Nephron progenitor cell (in vitro differentiated cells): ENCODE results near the gene HEATR9.
"Not testable (repeated sequence)": the region's sequence is repeated elsewhere in the genome, so short reads cannot be mapped to it uniquely, and the experiment has no call there.

Source experiments
- DNase-seq: peaks from one replicate; pipeline ENCODE4 v3.0.0; 2021
- H3K27ac Mint-ChIP-seq: 2 replicates; pipeline ENCODE4 v1.8.0; 2021; ENCODE audit warnings: mild to moderate bottlenecking, moderate library complexity, mixed read lengths
- H3K27me3 Mint-ChIP-seq: 2 replicates; pipeline ENCODE4 v1.8.0; 2021; ENCODE audit warnings: mild to moderate bottlenecking, low read depth, mixed read lengths; ENCODE audit not compliant: poor library complexity
- H3K36me3 Mint-ChIP-seq: 2 replicates; pipeline ENCODE4 v1.8.0; 2021; ENCODE audit warnings: low read depth, mixed read lengths
- H3K4me1 Mint-ChIP-seq: 2 replicates; pipeline ENCODE4 v1.8.0; 2021; ENCODE audit warnings: mixed read lengths
- H3K4me3 Mint-ChIP-seq: 2 replicates; pipeline ENCODE4 v1.8.0; 2021; ENCODE audit warnings: mild to moderate bottlenecking, moderate library complexity, mixed read lengths
- H3K9me3 Mint-ChIP-seq: 2 replicates; pipeline ENCODE4 v1.8.0; 2021; ENCODE audit warnings: mild to moderate bottlenecking, moderate library complexity, mixed read lengths
- CTCF ChIP-seq: fragments of 200-600 bp; sonication (generic); IDR thresholded peaks from 2 replicates; pipeline ENCODE4 v1.5.0; 2021; ENCODE audit warnings: antibody characterized with exemption

The HEATR9 gene

DNA sequence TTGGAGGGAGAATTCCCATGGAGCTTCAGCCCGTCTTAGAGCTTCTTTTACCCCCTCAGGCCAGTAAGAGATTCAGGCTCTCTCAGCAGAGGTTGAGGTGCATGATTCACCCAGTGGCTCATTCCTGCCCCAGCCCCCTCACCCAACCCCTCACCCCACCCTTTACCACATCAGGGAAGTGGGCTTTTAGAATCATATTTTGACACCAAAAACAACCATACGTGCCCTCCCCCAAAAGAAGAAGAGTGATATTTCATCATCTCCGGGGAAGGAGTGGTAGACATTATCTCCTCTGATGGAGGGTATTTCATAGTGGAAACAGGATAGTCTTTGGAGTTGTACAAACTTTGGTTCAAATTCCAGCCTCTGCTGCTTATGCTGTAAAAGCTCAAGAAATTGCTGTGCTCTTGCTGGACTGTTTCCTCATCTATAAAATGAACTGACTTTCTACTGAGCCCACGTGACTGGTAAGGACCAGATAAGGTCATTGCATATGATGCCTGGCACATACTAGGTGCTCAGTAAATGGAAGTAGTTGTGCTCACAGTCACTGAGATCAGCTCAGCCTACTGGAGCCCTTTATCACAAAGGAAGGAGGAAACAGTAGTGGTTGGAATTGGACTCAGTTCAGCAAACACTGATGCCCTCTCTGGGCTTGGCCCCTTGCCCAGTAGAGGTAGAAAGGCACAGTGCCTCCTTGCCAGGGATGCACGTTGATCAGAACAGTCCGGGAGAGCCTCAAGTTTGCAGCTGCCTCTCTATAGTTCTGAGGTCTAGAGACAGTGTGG is 29.8 kb upstream of the HEATR9 start:
- Mint-ChIP-seq H3K27ac (no peak overlapping the region), H3K9me3 (no peaks in the 10 kb centered on the region), H3K4me1 (peaks cover 32% of the 10 kb centered on the region), H3K27me3 (peaks cover 13% of the 10 kb centered on the region), H3K36me3 (no peaks in the 10 kb centered on the region), H3K4me3 (no peak overlapping the region)
- no peak for DNase-seq
- TF ChIP-seq CTCF = no peak

- not testable (repeated sequence) for H3K9me3 Mint-ChIP-seq, H3K36me3 Mint-ChIP-seq, H3K27ac Mint-ChIP-seq, H3K4me3 Mint-ChIP-seq, DNase-seq
- peaks cover 25% of the 10 kb centered on the region for H3K4me1 Mint-ChIP-seq
- H3K27me3 Mint-ChIP-seq = peaks cover 12% of the 10 kb centered on the region
These were observed 29.1 kb upstream of the HEATR9 start for GRCh38 chr17:35897772-35898171.

GRCh38 chr17:35895636-35896587 is 27.2 kb upstream of the HEATR9 start:
- H3K27ac Mint-ChIP-seq = peak overlapping the region; percentile 72
- no peak for TF ChIP-seq CTCF
- H3K9me3 Mint-ChIP-seq = no peaks in the 10 kb centered on the region
- DNase-seq = no peak
- no peaks in the 10 kb centered on the region for H3K36me3 Mint-ChIP-seq
- peaks cover 12% of the 10 kb centered on the region for H3K27me3 Mint-ChIP-seq
- no peak overlapping the region for H3K4me3 Mint-ChIP-seq
- H3K4me1 Mint-ChIP-seq = peaks cover 19% of the 10 kb centered on the region

DNA sequence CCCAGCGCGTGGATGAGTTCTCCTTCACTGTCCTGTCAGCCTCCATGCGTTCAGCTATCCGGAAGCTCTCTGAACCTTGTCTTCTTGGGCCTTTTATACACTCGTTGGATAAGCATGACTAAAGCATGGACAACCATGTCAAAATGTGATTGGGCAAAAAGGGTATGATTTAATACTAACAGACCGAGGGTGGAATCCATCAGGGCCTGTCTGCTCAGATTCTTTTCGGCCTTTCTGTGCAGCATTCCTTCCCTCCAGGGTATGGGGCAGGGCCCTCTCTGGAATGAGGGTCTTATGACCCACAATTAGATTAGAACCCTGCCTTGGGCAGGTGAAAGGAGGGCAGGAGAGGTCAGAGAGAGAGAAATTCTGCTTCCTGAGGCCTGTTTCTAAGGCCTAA is 25.5 kb upstream of the HEATR9 start:
- Mint-ChIP-seq H3K36me3 (no peaks in the 10 kb centered on the region), H3K27me3 (peaks cover 12% of the 10 kb centered on the region), H3K27ac (no peak overlapping the region), H3K9me3 (no peaks in the 10 kb centered on the region), H3K4me3 (no peak overlapping the region), H3K4me1 (peaks cover 17% of the 10 kb centered on the region)
- TF ChIP-seq CTCF = no peak
- no peak for DNase-seq

DNA sequence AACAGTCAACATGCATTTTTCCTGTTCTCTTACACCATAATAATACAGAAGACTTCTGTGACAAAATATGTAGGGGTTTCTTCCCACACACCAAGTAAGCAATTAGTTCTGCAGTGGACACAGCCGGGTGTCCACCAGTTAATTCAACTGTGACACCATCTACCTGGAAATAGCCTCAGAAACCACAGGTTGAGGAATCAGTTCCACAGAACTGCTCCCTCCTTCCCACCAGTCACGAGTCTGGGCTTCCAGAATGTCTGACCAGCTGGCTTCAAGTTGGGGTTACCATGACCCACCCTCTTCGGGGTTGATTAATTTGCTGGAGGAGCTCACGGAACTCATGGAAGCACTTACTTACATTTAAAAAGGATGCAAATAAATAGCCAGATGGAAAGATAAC is 25.1 kb upstream of the HEATR9 start:
- H3K27ac Mint-ChIP-seq = no peak overlapping the region
- no peaks in the 10 kb centered on the region for H3K36me3 Mint-ChIP-seq
- peaks cover 17% of the 10 kb centered on the region for H3K4me1 Mint-ChIP-seq
- no peaks in the 10 kb centered on the region for H3K9me3 Mint-ChIP-seq
- H3K27me3 Mint-ChIP-seq = peaks cover 8% of the 10 kb centered on the region
- no peak for TF ChIP-seq CTCF
- H3K4me3 Mint-ChIP-seq = no peak overlapping the region
- no peak for DNase-seq
